IMR-90 (cell line): Measurements from ENCODE around the gene EMX1. TPM values are rescaled to one million over a fixed set of nuclear protein-coding genes. Genes with fewer than 3 reads are reported as not detected.

Experiments
- ATAC-seq: fragments of 200-7000 bp; cut with Tn5 transposase; 2 replicates; pipeline ENCODE4 v1.9.1; 2020; ENCODE audit warnings: low read depth, mild to moderate bottlenecking, moderate library complexity
- BruUV-seq: library from RNA; stranded (reverse); fragments of 400-500 nt; replicated peaks from 2 replicates; lab custom pipeline; 2021; lab: Mats Ljungman, UMichigan
- CTCF ChIA-PET: fragments of 300-600 bp; formaldehyde crosslinking; extraction: SDS; loops from one replicate; lab custom pipeline; 2021; ENCODE audit warnings: antibody characterized with exemption; lab: Yijun Ruan, JAX
- POLR2A ChIA-PET: fragments of 300-600 bp; sonication (Branson Sonifier 250); formaldehyde crosslinking; loops from one replicate; lab custom pipeline; 2022; ENCODE audit warnings: antibody characterized with exemption; ENCODE audit not compliant: unreplicated experiment; lab: Charles Lee
- DNase-seq: peaks from one replicate; pipeline ENCODE4 v3.0.0; 2013
- H2AFZ ChIP-seq: replicated peaks from 2 replicates; pipeline ENCODE3; 2013; ENCODE audit warnings: low read length, mild to moderate bottlenecking; ENCODE audit not compliant: poor library complexity
- H2AK5ac ChIP-seq: 2 replicates; pipeline ENCODE4 v1.6.1; 2013; ENCODE audit warnings: low read depth, low read length, inconsistent platforms
- H2AK9ac ChIP-seq: replicated peaks from 2 replicates; pipeline ENCODE3; 2013; ENCODE audit warnings: mild to moderate bottlenecking, low read depth, low read length, moderate library complexity; ENCODE audit not compliant: poor library complexity
- H2BK120ac ChIP-seq: 2 replicates; pipeline ENCODE4 v1.6.1; 2013; ENCODE audit warnings: low read depth, low read length, inconsistent platforms
- H2BK15ac ChIP-seq: 3 replicates; pipeline ENCODE4 v1.6.1; 2013; ENCODE audit warnings: low read depth, low read length, inconsistent platforms
- H2BK20ac ChIP-seq: 2 replicates; pipeline ENCODE4 v1.6.1; 2013; ENCODE audit warnings: low read depth, mild to moderate bottlenecking, inconsistent platforms, low read length, moderate library complexity
- H2BK5ac ChIP-seq: 2 replicates; pipeline ENCODE4 v1.6.1; 2013; ENCODE audit warnings: mild to moderate bottlenecking, low read depth, low read length, inconsistent platforms; ENCODE audit not compliant: poor library complexity, severe bottlenecking
- H3K14ac ChIP-seq: replicated peaks from 2 replicates; pipeline ENCODE4 v1.6.1; 2013; ENCODE audit warnings: low read depth, low read length, inconsistent platforms
- H3K18ac ChIP-seq: 2 replicates; pipeline ENCODE4 v1.6.1; 2013; ENCODE audit warnings: low read depth, low read length, control low read depth
- H3K23ac ChIP-seq: 2 replicates; pipeline ENCODE4 v1.6.1; 2013; ENCODE audit warnings: low read depth, low read length, inconsistent platforms
- H3K27ac ChIP-seq: 2 replicates; pipeline ENCODE4 v1.5.1; 2013; ENCODE audit warnings: mild to moderate bottlenecking, control low read depth, low read length; ENCODE audit not compliant: insufficient read depth
- H3K27me3 ChIP-seq: 2 replicates; pipeline ENCODE4 v1.6.1; 2013; ENCODE audit warnings: low read length; ENCODE audit not compliant: control insufficient read depth, insufficient read depth
- H3K36me3 ChIP-seq: 2 replicates; pipeline ENCODE4 v1.6.1; 2013; ENCODE audit warnings: low read length, mixed read lengths; ENCODE audit not compliant: control insufficient read depth, insufficient read depth
- H3K4ac ChIP-seq: 2 replicates; pipeline ENCODE4 v1.6.1; 2013; ENCODE audit warnings: low read depth, low read length, inconsistent platforms
- H3K4me1 ChIP-seq: 2 replicates; pipeline ENCODE4 v1.6.1; 2013; ENCODE audit warnings: low read length, mixed read lengths; ENCODE audit not compliant: control insufficient read depth, insufficient read depth
- H3K4me2 ChIP-seq: 2 replicates; pipeline ENCODE4 v1.6.1; 2013; ENCODE audit warnings: low read depth, mild to moderate bottlenecking, control low read depth, low read length, moderate library complexity
- H3K4me3 ChIP-seq: 2 replicates; pipeline ENCODE4 v1.5.1; 2013; ENCODE audit warnings: low read depth, mild to moderate bottlenecking, control low read depth, low read length, moderate library complexity; ENCODE audit not compliant: insufficient read depth
- H3K56ac ChIP-seq: 2 replicates; pipeline ENCODE4 v1.6.1; 2013; ENCODE audit warnings: low read length, inconsistent platforms; ENCODE audit not compliant: insufficient read depth; ENCODE audit errors: extremely low read depth
- H3K79me1 ChIP-seq, 2 experiments: 2 replicates each; pipeline ENCODE4 v1.6.1; 2013; ENCODE audit warnings: low read length in 2 of 2, inconsistent platforms in 1 of 2, low read depth in 1 of 2
- H3K9ac ChIP-seq: 2 replicates; pipeline ENCODE4 v1.6.1; 2013; ENCODE audit warnings: low read depth, low read length, control low read depth
- H3K9me1 ChIP-seq: 2 replicates; pipeline ENCODE4 v1.6.1; 2013; ENCODE audit warnings: low read length, inconsistent platforms; ENCODE audit not compliant: insufficient read depth
- H3K9me3 ChIP-seq: 2 replicates; pipeline ENCODE4 v1.6.1; 2013; ENCODE audit warnings: low read length; ENCODE audit not compliant: control insufficient read depth, insufficient read depth
- H4K20me1 ChIP-seq: 2 replicates; pipeline ENCODE4 v1.6.1; 2013; ENCODE audit warnings: low read length, inconsistent platforms; ENCODE audit not compliant: insufficient read depth
- H4K5ac ChIP-seq: 2 replicates; pipeline ENCODE4 v1.6.1; 2013; ENCODE audit warnings: mild to moderate bottlenecking, low read depth, low read length, control low read depth
- H4K8ac ChIP-seq, 2 experiments: 2 replicates each; pipeline ENCODE4 v1.6.1; 2013; ENCODE audit warnings: low read depth in 2 of 2, low read length in 2 of 2, control low read depth in 1 of 2, inconsistent platforms in 1 of 2
- H4K91ac ChIP-seq: 2 replicates; pipeline ENCODE4 v1.6.1; 2013; ENCODE audit warnings: low read depth, low read length, inconsistent platforms; ENCODE audit not compliant: insufficient read depth
- BHLHE40 ChIP-seq: fragments of 150-350 bp; IDR thresholded peaks from 2 replicates; pipeline ENCODE4 v1.6.1; 2016; ENCODE audit warnings: mild to moderate bottlenecking, low read depth, low read length
- CEBPB ChIP-seq: IDR thresholded peaks from 2 replicates; pipeline ENCODE4 v1.6.1; 2012; ENCODE audit warnings: low read depth, low read length, improper control_type of control experiment
- CHD1 ChIP-seq: IDR thresholded peaks from 2 replicates; pipeline ENCODE4 v1.6.1; 2012; ENCODE audit warnings: low read depth, low read length, improper control_type of control experiment
- FOS ChIP-seq: fragments of 150-350 bp; IDR thresholded peaks from 2 replicates; pipeline ENCODE4 v1.6.1; 2016; ENCODE audit warnings: low read depth, low read length
- MXI1 ChIP-seq: IDR thresholded peaks from 2 replicates; pipeline ENCODE4 v1.6.1; 2012; ENCODE audit warnings: low read depth, mild to moderate bottlenecking, low read length, moderate library complexity, borderline replicate concordance
- NFE2L2 ChIP-seq: fragments of 150-350 bp; IDR thresholded peaks from 2 replicates; pipeline ENCODE4 v1.6.1; 2016; ENCODE audit warnings: low read depth, mild to moderate bottlenecking, low read length
- POLR2A ChIP-seq: IDR thresholded peaks from 2 replicates; pipeline ENCODE4 v1.6.1; 2012; ENCODE audit warnings: mild to moderate bottlenecking, low read depth, low read length
- RAD21 ChIP-seq: IDR thresholded peaks from 2 replicates; pipeline ENCODE4 v1.6.1; 2012; ENCODE audit warnings: low read length, improper control_type of control experiment
- RCOR1 ChIP-seq: IDR thresholded peaks from 2 replicates; pipeline ENCODE4 v1.6.1; 2012; ENCODE audit warnings: mild to moderate bottlenecking, low read length, improper control_type of control experiment; ENCODE audit not compliant: insufficient replicate concordance
- RFX5 ChIP-seq: IDR thresholded peaks from 2 replicates; pipeline ENCODE4 v1.8.0; 2012; ENCODE audit warnings: low read depth, mild to moderate bottlenecking, low read length, moderate library complexity
- WGBS, 2 experiments: methylation state at CpG; one replicate each; pipeline versions ENCODE4 v1.1.5 to v1.1.7; 2013; ENCODE audit warnings: missing lambda C conversion rate in 2 of 2; ENCODE audit not compliant: insufficient read length in 1 of 2; ENCODE audit errors: extremely low coverage in 2 of 2; 5-methylcytosine and 5-hydroxymethylcytosine counted together
- dilution Hi-C: fragments of 300-500 bp; cut with HindIII; formaldehyde crosslinking; loops from one replicate; pipeline ENCODE4 v1.14.3; 2018; ENCODE audit warnings: low sequenced_read_pairs; ENCODE audit not compliant: unreplicated experiment
- in situ Hi-C: fragments of 300-500 bp; cut with MboI; formaldehyde crosslinking; loops from 3 replicates; pipeline ENCODE4 v1.14.3; 2019; ENCODE audit warnings: low sequenced_read_pairs, inconsistent platforms, mixed read lengths
- intact Hi-C: fragments of 100-400 bp; cut with micrococcal nuclease; formaldehyde crosslinking; loops from 2 replicates; pipeline ENCODE4 v1.10.0; 2022
- polyA plus RNA-seq, 3 experiments: library from polyadenylated mRNA; depleted of rRNA; stranded (reverse); fragments of >200 nt; gene quantifications; 2 replicates each; pipeline ENCODE4 v1.2.3, GENCODE V29; 2012; ENCODE audit warnings: low replicate concordance in 1 of 3
- total RNA-seq: library from RNA; depleted of rRNA; stranded (reverse); fragments of >200 nt; gene quantifications from 2 replicates; pipeline ENCODE4 v1.2.3, GENCODE V29; 2012
- TF ChIP-seq, protein P1 (sequence below): fragments of 150-350 bp; IDR thresholded peaks from 2 replicates; pipeline ENCODE4 v1.6.1; 2016; ENCODE audit warnings: low read depth, mild to moderate bottlenecking, low read length, moderate library complexity, borderline replicate concordance
- TF ChIP-seq, protein P2 (sequence below): fragments of 150-350 bp; IDR thresholded peaks from 2 replicates; pipeline ENCODE4 v1.6.1; 2017; ENCODE audit warnings: mild to moderate bottlenecking, antibody characterized with exemption, low read length, low read depth

Gene EMX1
- total and polyA plus RNA-seq, 2 of the 4 experiments (the other 2 are of a cell fraction): not detected

DNA sequence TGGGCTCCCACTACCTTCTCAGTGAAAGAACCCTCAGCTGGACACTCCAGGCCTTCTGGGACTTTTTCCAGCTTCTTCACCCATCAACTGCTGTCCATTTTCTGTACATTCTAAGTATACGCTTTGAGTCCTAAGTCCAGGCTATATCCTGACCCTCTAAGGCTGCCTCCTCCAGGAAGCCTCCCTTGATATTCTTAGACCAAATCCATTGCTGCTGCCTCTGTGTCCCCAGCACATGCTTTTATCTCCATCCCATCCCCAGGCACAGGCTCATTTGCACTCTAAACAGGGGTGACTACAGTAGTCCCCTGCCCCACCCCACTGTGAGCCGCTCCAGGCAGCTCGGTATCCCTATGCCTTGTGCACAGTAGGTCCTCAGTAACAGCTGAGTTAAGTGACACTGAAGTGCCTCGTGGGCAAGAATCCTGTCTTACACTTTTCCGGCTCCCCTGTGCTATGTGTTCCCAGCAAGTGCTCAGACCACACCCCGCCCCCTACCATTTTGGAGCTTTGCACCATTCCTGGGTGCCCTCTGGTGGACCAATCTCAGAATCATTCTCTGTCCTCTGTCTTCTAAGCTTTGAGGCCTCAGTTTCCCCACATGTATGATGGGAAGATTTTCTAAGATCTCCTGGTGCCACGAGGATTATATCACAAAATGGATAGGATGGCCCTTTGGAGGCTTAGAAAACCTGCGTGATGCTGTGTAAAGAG lies 34.9 kb downstream of the EMX1 start (continued):
- TF ChIP-seq BHLHE40: no peak
- TF ChIP-seq CHD1: no peak
- peak; percentile 25; the same call in 1 of the 2 replicates for TF ChIP-seq RAD21
- no peak for TF ChIP-seq RCOR1
- no peak for TF ChIP-seq POLR2A

DNA sequence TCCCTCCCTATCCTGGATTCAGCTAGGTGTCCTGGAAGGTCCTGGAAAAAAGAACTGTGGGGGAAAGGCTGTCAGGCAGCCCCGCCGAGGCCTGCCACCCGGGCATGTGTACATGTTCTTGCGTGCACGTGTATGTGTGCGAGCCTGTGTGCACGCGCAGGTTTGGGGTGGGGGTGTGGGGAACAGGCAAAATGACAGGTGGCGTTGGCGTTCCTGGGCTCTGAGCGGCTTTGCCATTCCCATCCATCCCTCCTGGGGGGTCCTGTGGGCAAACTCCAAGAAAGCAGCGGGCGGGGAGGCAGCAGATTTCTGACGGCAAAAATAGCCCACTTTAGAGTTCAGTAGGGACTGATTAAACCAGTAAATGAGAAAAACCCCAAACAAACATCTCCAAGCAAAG lies 35.6 kb downstream of the EMX1 start:
- TF ChIP-seq CEBPB: no peak
- TF ChIP-seq NFE2L2: no peak
- TF ChIP-seq MXI1: no peak
- TF ChIP-seq FOS: no peak
- TF ChIP-seq RAD21: no peak
- TF ChIP-seq, protein P1, sequence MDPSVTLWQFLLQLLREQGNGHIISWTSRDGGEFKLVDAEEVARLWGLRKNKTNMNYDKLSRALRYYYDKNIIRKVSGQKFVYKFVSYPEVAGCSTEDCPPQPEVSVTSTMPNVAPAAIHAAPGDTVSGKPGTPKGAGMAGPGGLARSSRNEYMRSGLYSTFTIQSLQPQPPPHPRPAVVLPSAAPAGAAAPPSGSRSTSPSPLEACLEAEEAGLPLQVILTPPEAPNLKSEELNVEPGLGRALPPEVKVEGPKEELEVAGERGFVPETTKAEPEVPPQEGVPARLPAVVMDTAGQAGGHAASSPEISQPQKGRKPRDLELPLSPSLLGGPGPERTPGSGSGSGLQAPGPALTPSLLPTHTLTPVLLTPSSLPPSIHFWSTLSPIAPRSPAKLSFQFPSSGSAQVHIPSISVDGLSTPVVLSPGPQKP: no peak
- no peak for TF ChIP-seq POLR2A
- TF ChIP-seq, protein P2, sequence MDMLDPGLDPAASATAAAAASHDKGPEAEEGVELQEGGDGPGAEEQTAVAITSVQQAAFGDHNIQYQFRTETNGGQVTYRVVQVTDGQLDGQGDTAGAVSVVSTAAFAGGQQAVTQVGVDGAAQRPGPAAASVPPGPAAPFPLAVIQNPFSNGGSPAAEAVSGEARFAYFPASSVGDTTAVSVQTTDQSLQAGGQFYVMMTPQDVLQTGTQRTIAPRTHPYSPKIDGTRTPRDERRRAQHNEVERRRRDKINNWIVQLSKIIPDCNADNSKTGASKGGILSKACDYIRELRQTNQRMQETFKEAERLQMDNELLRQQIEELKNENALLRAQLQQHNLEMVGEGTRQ: no peak
- no peak for TF ChIP-seq RFX5
- H3K9me3 ChIP-seq: no peaks in the 10 kb centered on the region
- no peak overlapping the region for H2BK5ac ChIP-seq
- H2AK9ac ChIP-seq: no peak overlapping the region
- no TSS peak for BruUV-seq
- no peak overlapping the region for H2BK120ac ChIP-seq
- no peak overlapping the region for H2BK20ac ChIP-seq
- no peaks in the 10 kb centered on the region for H4K20me1 ChIP-seq
- H3K27me3 ChIP-seq: no peaks in the 10 kb centered on the region
- no peaks in the 10 kb centered on the region; the same call in 1 of the 2 replicates for H3K36me3 ChIP-seq
- no peaks in the 10 kb centered on the region for H3K79me1 ChIP-seq
- peaks cover 3% of the 10 kb centered on the region; the same call in 1 of the 2 replicates for H3K9me1 ChIP-seq
- no peak overlapping the region for H2AFZ ChIP-seq
- no peak overlapping the region for H2AK5ac ChIP-seq
- ChIA-PET CTCF (interaction anchor here (0.6 to 1.4 kb wide), 2 partner anchors 9 to 60 kb away, joined by 3 to 8 read pairs; no protein-coding TSS in a partner anchor), POLR2A (no interaction called here)
- no CpG with 5 or more reads among the region's 14 CpGs for WGBS, 2 experiments
- DNase-seq (no peak), ATAC-seq (no peak)
- H3K23ac ChIP-seq: no peak overlapping the region
- in situ Hi-C loops: no loop called here
- no peak overlapping the region for H3K14ac ChIP-seq
- no peak overlapping the region for H3K27ac ChIP-seq
- no peak overlapping the region for H3K9ac ChIP-seq
- no peak overlapping the region for H3K18ac ChIP-seq
- H4K5ac ChIP-seq: no peak overlapping the region
- no peak overlapping the region for H3K4me3 ChIP-seq
- intact Hi-C loops: no loop called here
- H4K8ac ChIP-seq: no peak overlapping the region
- H3K4ac ChIP-seq: no peak overlapping the region
- no peak overlapping the region for H3K4me2 ChIP-seq
- no peaks in the 10 kb centered on the region for H3K4me1 ChIP-seq
- no peak overlapping the region for H2BK15ac ChIP-seq
- no peak overlapping the region for H4K91ac ChIP-seq
- H3K56ac ChIP-seq: no peak overlapping the region
- dilution Hi-C loops: no loop called here
